Cardiac muscle cell (in vitro differentiated cells and primary cell): ENCODE results near the gene SAE1. TPM values are rescaled to one million over a fixed set of nuclear protein-coding genes. Genes with fewer than 3 reads are reported as not detected.

ENCODE experiments used
- DNase-seq, 2 donors: peaks; one replicate each; pipeline versions ENCODE4 v3.0.0 to v3.0.0-alpha.2; 2010 to 2017; ENCODE audit warnings: low read depth in 1 of 2, low spot score in 1 of 2
- H3K27ac ChIP-seq: fragments of 200-600 bp; sonication (generic); 2 replicates; pipeline ENCODE4 v1.5.1; 2016
- H3K27me3 ChIP-seq: fragments of 200-600 bp; sonication (generic); 2 replicates; pipeline ENCODE4 v1.6.0; 2016; ENCODE audit warnings: control low read depth
- H3K36me3 ChIP-seq: fragments of 200-600 bp; sonication (generic); 2 replicates; pipeline ENCODE4 v1.5.1; 2016; ENCODE audit warnings: control low read depth
- H3K4me1 ChIP-seq: fragments of 200-600 bp; sonication (generic); 2 replicates; pipeline ENCODE4 v1.8.1; 2017; ENCODE audit warnings: low read depth, mild to moderate bottlenecking, mixed run types
- H3K4me3 ChIP-seq: fragments of 200-600 bp; sonication (generic); 2 replicates; pipeline ENCODE4 v1.5.1; 2016; ENCODE audit warnings: mild to moderate bottlenecking
- H3K9me3 ChIP-seq: fragments of 200-600 bp; sonication (generic); 2 replicates; pipeline ENCODE4 v1.5.1; 2017; ENCODE audit warnings: low read depth, mild to moderate bottlenecking, control low read depth
- CTCF ChIP-seq: IDR thresholded peaks from 2 replicates; pipeline ENCODE4 v1.5.1; 2012; ENCODE audit warnings: low read depth, mild to moderate bottlenecking, low read length
- polyA plus RNA-seq: library from polyadenylated mRNA; unstranded; fragments of >200 nt; fragmentation: Nextera tagmentation; extraction: Ambion mirVana; gene quantifications from 2 replicates; pipeline ENCODE4 v1.2.1, GENCODE V29; 2016
- total RNA-seq: library from RNA; depleted of rRNA; stranded (reverse); fragments of >200 nt; gene quantifications from 2 replicates; pipeline ENCODE4 v1.2.3, GENCODE V29; 2016

The SAE1 gene
- total and polyA plus RNA-seq, 2 experiments from 2014 or later: 128 to 171 TPM

- DNase-seq: no peak
- H3K36me3 ChIP-seq: peaks cover 9% of the 10 kb centered on the region
- no peaks in the 10 kb centered on the region for H3K27me3 ChIP-seq
- no peaks in the 10 kb centered on the region for H3K4me1 ChIP-seq
- no peak for TF ChIP-seq CTCF
- H3K4me3 ChIP-seq: no peak overlapping the region
- H3K27ac ChIP-seq: no peak overlapping the region
- no peaks in the 10 kb centered on the region for H3K9me3 ChIP-seq
These were observed 66.5 kb downstream of the SAE1 start for GRCh38 chr19:47197141-47197540.

DNA sequence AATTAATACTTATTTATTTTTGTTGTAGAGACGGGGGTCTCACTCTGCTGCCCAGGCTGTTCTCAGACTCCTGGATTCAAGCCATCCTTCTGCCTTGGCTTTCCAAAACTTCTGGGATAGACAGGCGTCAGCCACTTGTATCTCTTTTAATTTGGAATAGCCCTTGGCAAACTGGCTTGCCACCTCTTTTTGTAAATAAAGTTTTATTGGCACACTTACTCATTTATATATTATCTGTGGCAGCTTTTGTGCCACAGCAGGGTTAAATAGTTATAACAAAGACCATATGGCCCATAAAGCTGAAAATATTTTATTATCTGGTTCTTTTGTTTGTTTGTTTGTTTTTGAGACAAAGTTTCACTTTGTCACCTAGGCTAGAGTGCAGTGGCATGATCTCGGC, 69.9 kb downstream of the SAE1 start:
- H3K27me3 ChIP-seq: no peaks in the 10 kb centered on the region
- DNase-seq: no peak
- peaks cover 14% of the 10 kb centered on the region for H3K36me3 ChIP-seq
- H3K4me1 ChIP-seq: no peaks in the 10 kb centered on the region
- H3K9me3 ChIP-seq: no peaks in the 10 kb centered on the region
- no peak overlapping the region for H3K27ac ChIP-seq
- no peak for TF ChIP-seq CTCF
- no peak overlapping the region for H3K4me3 ChIP-seq

DNA sequence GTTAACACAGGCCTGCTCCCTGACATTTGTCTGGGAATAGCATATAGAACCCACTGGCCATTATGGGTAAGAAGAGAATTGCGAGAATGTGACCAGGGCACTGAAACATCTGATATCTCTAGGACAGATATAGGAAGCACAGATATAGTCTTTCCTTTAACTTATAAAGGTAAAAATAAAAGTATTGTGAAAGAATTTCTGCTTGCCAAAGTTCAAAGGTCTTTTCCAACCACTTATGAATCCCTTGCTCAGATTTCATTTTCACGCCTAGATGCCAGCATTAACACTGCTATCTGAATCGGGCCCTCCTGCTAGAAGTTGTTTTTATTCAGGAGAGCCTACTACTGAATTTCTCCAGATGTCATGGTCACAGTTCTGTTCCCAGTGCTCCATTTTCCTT, 72.6 kb downstream of the SAE1 start:
- Histone ChIP-seq H3K27ac (peak overlapping the region; percentile 68), H3K4me3 (no peak overlapping the region)

DNA sequence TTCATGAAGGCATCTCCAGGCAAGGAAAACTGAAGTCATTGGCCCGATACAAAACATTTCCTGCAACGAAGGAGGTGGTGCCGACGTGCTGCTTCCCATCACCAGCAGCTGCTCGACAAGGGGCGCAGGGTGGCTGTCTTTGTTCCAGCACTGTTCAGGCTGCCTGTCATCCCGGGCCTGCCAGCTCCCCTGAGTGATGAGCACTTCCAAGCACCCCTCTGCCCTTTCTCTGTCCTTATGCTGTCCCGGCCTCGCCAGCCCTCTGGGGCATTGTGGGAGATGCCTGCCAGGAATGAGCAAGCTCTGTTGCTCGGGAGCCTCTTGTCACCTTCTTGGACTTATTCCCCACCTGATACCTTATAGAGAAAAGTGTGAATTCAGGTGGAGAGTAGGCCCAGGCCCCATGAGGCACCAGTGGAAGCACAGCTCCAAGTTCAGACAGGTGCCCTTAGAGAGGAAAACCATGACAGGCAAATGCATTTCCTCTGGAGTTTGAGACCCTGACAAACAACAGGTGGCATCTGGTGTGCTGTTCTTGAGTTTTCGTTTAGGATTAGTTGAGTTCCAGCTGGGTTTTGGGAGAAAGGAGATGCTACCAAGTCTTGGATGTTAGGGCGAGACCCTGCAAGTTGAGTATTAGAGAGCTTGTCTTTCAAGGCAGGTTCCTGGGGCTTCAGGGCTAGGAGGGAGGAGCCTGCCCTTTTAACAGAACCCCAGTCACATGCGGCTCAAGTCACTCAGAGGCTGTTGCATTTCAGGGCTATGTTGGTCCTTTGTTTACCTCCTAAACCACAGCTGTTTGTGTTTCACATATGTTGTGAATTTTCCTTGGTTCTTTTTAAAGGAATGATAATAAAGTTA, 78.9 kb downstream of the SAE1 start:
- Histone ChIP-seq H3K9me3 (no peaks in the 10 kb centered on the region), H3K4me1 (no peaks in the 10 kb centered on the region), H3K27me3 (no peaks in the 10 kb centered on the region), H3K4me3 (no peak overlapping the region), H3K36me3 (peaks cover 11% of the 10 kb centered on the region), H3K27ac (peak overlapping the region; percentile 19)
- DNase-seq: no peak
- TF ChIP-seq CTCF: no peak

More for the DNA sequence above, 72.6 kb downstream of the SAE1 start:
- H3K9me3 ChIP-seq: no peaks in the 10 kb centered on the region
- H3K36me3 ChIP-seq: peaks cover 5% of the 10 kb centered on the region
- no peak for TF ChIP-seq CTCF
- no peak for DNase-seq
- no peaks in the 10 kb centered on the region for H3K27me3 ChIP-seq
- H3K4me1 ChIP-seq: no peaks in the 10 kb centered on the region

- DNase-seq: no peak
- no peaks in the 10 kb centered on the region for H3K4me1 ChIP-seq
- peaks cover 7% of the 10 kb centered on the region for H3K36me3 ChIP-seq
- peak overlapping the region; percentile 19 for H3K27ac ChIP-seq
- no peaks in the 10 kb centered on the region for H3K9me3 ChIP-seq
- H3K4me3 ChIP-seq: no peak overlapping the region
- TF ChIP-seq CTCF: no peak
- no peaks in the 10 kb centered on the region for H3K27me3 ChIP-seq
These were observed 79.5 kb downstream of the SAE1 start for GRCh38 chr19:47210180-47210490.
